ENCODE data around the gene PCDHGA1.
A peak's percentile ranks its signal among the peaks of the same experiment; 100 is the strongest.
"Not testable (repeated sequence)": the region's sequence is repeated elsewhere in the genome, so short reads cannot be mapped to it uniquely, and the experiment has no call there.

PCDHGA1 gene

GRCh38 chr5:141413540-141414069, 83.3 kb downstream of the PCDHGA1 start:
- H3K27ac ChIP-seq (ENCODE audit: insufficient read depth, low read depth, low read length, poor library complexity, severe bottlenecking), result no peak overlapping the region

DNA sequence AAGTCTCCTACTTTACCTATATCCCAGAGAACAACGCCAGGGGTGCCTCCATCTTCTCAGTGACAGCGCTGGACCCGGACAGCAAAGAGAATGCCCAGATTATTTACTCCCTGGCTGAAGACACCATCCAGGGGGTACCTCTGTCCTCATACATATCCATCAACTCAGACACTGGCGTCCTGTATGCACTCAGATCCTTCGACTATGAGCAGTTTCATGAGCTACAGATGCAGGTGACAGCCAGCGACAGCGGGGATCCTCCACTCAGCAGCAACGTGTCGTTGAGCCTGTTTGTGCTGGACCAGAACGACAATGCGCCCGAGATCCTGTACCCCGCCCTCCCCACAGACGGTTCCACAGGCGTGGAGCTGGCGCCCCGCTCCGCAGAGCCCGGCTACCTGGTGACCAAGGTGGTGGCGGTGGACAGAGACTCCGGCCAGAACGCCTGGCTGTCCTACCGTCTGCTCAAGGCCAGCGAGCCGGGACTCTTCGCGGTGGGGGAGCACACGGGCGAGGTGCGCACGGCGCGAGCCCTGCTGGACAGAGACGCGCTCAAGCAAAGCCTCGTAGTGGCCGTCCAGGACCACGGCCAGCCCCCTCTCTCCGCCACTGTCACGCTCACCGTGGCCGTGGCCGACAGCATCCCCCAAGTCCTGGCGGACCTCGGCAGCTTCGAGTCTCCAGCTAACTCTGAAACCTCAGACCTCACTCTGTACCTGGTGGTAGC, 84.4 kb downstream of the PCDHGA1 start:
- not testable (repeated sequence) for H3K4me1 ChIP-seq (ENCODE audit: control insufficient read depth, insufficient read depth, low read length); H3K27ac ChIP-seq (ENCODE audit: insufficient read depth, low read depth, low read length, poor library complexity, severe bottlenecking); H3K4me3 ChIP-seq (ENCODE audit: insufficient read depth, low read depth, low read length); H3K27me3 ChIP-seq (ENCODE audit: control insufficient read depth, insufficient read depth, low read length, poor library complexity, severe bottlenecking)
- 95 to 97% methylated on average over 46 of the region's 46 CpGs for WGBS, 2 experiments
- Histone ChIP-seq H3K9me3 (ENCODE audit: control insufficient read depth, low read length) (peaks cover 11% of the 10 kb centered on the region), H3K36me3 (ENCODE audit: control insufficient read depth, insufficient read depth, low read length) (peaks cover 50% of the 10 kb centered on the region)

More at GRCh38 chr5:141413540-141414069, 83.3 kb downstream of the PCDHGA1 start:
- 60 to 65% methylated on average over 25 of the region's 25 CpGs for WGBS, 2 experiments
- H3K27me3 ChIP-seq (ENCODE audit: control insufficient read depth, insufficient read depth, low read length, poor library complexity, severe bottlenecking), result no peaks in the 10 kb centered on the region
- peaks cover 13% of the 10 kb centered on the region for H3K9me3 ChIP-seq (ENCODE audit: control insufficient read depth, low read length)
- peaks cover 53% of the 10 kb centered on the region for H3K36me3 ChIP-seq (ENCODE audit: control insufficient read depth, insufficient read depth, low read length)
- no peaks in the 10 kb centered on the region for H3K4me1 ChIP-seq (ENCODE audit: control insufficient read depth, insufficient read depth, low read length)
- H3K4me3 ChIP-seq (ENCODE audit: insufficient read depth, low read depth, low read length), result peak overlapping the region; percentile 46

- not testable (repeated sequence) for H3K27me3 ChIP-seq (ENCODE audit: control insufficient read depth, insufficient read depth, low read length, poor library complexity, severe bottlenecking); H3K4me1 ChIP-seq (ENCODE audit: control insufficient read depth, insufficient read depth, low read length); H3K4me3 ChIP-seq (ENCODE audit: insufficient read depth, low read depth, low read length); H3K27ac ChIP-seq (ENCODE audit: insufficient read depth, low read depth, low read length, poor library complexity, severe bottlenecking)
- 96% methylated on average over 24 of the region's 24 CpGs for WGBS, 2 experiments
- Histone ChIP-seq H3K9me3 (ENCODE audit: control insufficient read depth, low read length) (peaks cover 11% of the 10 kb centered on the region), H3K36me3 (ENCODE audit: control insufficient read depth, insufficient read depth, low read length) (peaks cover 48% of the 10 kb centered on the region)
These were observed 84.9 kb downstream of the PCDHGA1 start for GRCh38 chr5:141415275-141415618.

DNA sequence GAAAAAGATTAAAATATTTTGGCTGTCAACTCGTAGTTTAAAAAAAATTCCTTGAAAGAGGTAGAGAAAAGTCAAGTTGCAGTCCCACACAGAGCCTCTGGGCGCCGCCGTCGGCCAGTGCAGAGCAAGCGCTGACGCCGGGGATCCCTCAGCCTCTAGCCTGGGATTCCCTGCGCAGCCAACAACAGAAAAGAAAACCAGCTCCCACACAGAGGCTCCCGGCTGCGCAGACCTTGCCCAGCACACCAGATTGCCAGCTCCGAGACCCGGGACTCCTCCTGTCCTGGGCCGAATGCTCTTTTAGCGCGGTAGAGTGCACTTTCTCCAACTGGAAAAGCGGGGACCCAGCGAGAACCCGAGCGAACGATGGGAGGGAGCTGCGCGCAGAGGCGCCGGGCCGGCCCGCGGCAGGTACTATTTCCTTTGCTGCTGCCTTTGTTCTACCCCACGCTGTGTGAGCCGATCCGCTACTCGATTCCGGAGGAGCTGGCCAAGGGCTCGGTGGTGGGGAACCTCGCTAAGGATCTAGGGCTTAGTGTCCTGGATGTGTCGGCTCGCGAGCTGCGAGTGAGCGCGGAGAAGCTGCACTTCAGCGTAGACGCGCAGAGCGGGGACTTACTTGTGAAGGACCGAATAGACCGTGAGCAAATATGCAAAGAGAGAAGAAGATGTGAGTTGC, 87.3 kb downstream of the PCDHGA1 start, which contains the start of gene PCDHGB7:
TSS of gene PCDHGB7 (plus strand) at position 184 of the 679 bp plus-strand sequence. CDS start at position 367, 183 bp downstream.
- WGBS, 2 experiments, result 54 to 60% methylated on average over 45 to 46 of the region's 47 CpGs
- H3K27me3 ChIP-seq (ENCODE audit: control insufficient read depth, insufficient read depth, low read length, poor library complexity, severe bottlenecking); H3K4me1 ChIP-seq (ENCODE audit: control insufficient read depth, insufficient read depth, low read length); H3K27ac ChIP-seq (ENCODE audit: insufficient read depth, low read depth, low read length, poor library complexity, severe bottlenecking): not testable (repeated sequence)
- Histone ChIP-seq H3K4me3 (ENCODE audit: insufficient read depth, low read depth, low read length) (peak within 1 kb of the TSS; percentile 24), H3K9me3 (ENCODE audit: control insufficient read depth, low read length) (peaks cover 22% of the 10 kb centered on the region), H3K36me3 (ENCODE audit: control insufficient read depth, insufficient read depth, low read length) (peaks cover 64% of the 10 kb centered on the region)

- Histone ChIP-seq H3K27me3 (ENCODE audit: control insufficient read depth, insufficient read depth, low read length, poor library complexity, severe bottlenecking) (no peaks in the 10 kb centered on the region), H3K9me3 (ENCODE audit: control insufficient read depth, low read length) (peaks cover 22% of the 10 kb centered on the region), H3K36me3 (ENCODE audit: control insufficient read depth, insufficient read depth, low read length) (peaks cover 58% of the 10 kb centered on the region), H3K4me3 (ENCODE audit: insufficient read depth, low read depth, low read length) (no peak overlapping the region), H3K27ac (ENCODE audit: insufficient read depth, low read depth, low read length, poor library complexity, severe bottlenecking) (no peak overlapping the region), H3K4me1 (ENCODE audit: control insufficient read depth, insufficient read depth, low read length) (no peaks in the 10 kb centered on the region)
- WGBS, 2 experiments, result 96 to 97% methylated on average over 74 of the region's 74 CpGs
These were observed 89.0 kb downstream of the PCDHGA1 start for GRCh38 chr5:141419074-141419880.

DNA sequence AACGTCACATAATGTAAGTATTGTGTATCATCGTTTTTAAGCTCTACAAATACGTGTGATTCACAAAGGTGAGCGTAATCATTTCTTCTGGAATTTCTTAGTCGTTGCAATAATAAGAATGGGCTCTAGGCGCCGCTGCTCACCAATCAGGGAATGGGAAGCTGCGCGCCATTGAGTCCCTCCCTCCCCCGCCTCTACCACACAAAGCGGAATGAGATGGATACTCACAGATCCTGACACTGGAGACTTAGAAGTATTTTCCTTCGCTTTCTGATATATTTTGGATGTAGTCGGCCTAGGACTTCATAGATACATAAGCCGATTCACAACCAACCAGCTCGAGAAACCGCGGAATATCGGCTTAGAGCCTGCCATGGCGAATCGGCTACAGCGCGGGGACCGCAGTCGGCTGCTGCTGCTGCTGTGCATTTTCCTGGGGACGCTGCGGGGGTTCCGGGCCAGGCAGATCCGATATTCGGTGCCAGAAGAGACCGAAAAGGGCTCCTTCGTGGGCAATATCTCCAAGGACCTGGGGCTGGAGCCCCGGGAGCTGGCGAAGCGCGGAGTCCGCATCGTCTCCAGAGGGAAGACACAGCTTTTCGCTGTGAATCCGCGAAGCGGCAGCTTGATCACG, 90.7 kb downstream of the PCDHGA1 start, which contains the start of gene PCDHGA11:
TSS of gene PCDHGA11 (plus strand) at position 197 of the 634 bp plus-strand sequence. CDS start at position 374, 177 bp downstream.
- Histone ChIP-seq H3K9me3 (ENCODE audit: control insufficient read depth, low read length) (peaks cover 20% of the 10 kb centered on the region), H3K4me3 (ENCODE audit: insufficient read depth, low read depth, low read length) (no peak within 1 kb of the TSS), H3K36me3 (ENCODE audit: control insufficient read depth, insufficient read depth, low read length) (peaks cover 46% of the 10 kb centered on the region), H3K27me3 (ENCODE audit: control insufficient read depth, insufficient read depth, low read length, poor library complexity, severe bottlenecking) (no peaks in the 10 kb centered on the region), H3K27ac (ENCODE audit: insufficient read depth, low read depth, low read length, poor library complexity, severe bottlenecking) (no peak within 1 kb of the TSS), H3K4me1 (ENCODE audit: control insufficient read depth, insufficient read depth, low read length) (no peaks in the 10 kb centered on the region)
- 91 to 92% methylated on average over 42 of the region's 42 CpGs for WGBS, 2 experiments

GRCh38 chr5:141421489-141421855, 91.2 kb downstream of the PCDHGA1 start:
- Histone ChIP-seq H3K9me3 (ENCODE audit: control insufficient read depth, low read length) (peaks cover 20% of the 10 kb centered on the region), H3K4me3 (ENCODE audit: insufficient read depth, low read depth, low read length) (no peak overlapping the region), H3K36me3 (ENCODE audit: control insufficient read depth, insufficient read depth, low read length) (peaks cover 47% of the 10 kb centered on the region), H3K27me3 (ENCODE audit: control insufficient read depth, insufficient read depth, low read length, poor library complexity, severe bottlenecking) (no peaks in the 10 kb centered on the region), H3K27ac (ENCODE audit: insufficient read depth, low read depth, low read length, poor library complexity, severe bottlenecking) (no peak overlapping the region), H3K4me1 (ENCODE audit: control insufficient read depth, insufficient read depth, low read length) (no peaks in the 10 kb centered on the region)
- 94% methylated on average over 13 of the region's 13 CpGs for WGBS, 2 experiments

DNA sequence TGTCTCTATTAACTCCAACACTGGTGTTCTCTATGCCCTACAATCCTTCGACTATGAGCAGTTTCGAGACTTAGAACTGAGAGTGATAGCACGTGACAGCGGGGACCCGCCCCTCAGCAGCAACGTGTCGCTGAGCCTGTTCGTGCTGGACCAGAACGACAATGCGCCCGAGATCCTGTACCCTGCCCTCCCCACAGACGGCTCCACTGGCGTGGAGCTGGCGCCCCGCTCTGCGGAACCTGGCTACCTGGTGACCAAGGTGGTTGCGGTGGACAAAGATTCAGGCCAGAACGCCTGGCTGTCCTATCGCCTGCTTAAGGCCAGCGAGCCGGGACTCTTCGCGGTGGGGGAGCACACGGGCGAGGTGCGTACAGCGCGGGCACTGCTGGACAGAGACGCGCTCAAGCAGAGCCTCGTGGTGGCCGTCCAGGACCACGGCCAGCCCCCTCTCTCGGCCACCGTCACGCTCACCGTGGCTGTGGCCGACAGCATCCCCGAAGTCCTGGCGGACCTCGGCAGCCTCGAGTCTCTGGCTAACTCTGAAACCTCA, 92.5 kb downstream of the PCDHGA1 start:
- WGBS, 2 experiments, result 97 to 98% methylated on average over 42 of the region's 42 CpGs
- peaks cover 57% of the 10 kb centered on the region for H3K36me3 ChIP-seq (ENCODE audit: control insufficient read depth, insufficient read depth, low read length)
- H3K27ac ChIP-seq (ENCODE audit: insufficient read depth, low read depth, low read length, poor library complexity, severe bottlenecking), result no peak overlapping the region
- no peaks in the 10 kb centered on the region for H3K27me3 ChIP-seq (ENCODE audit: control insufficient read depth, insufficient read depth, low read length, poor library complexity, severe bottlenecking)
- peaks cover 29% of the 10 kb centered on the region for H3K9me3 ChIP-seq (ENCODE audit: control insufficient read depth, low read length)
- no peaks in the 10 kb centered on the region for H3K4me1 ChIP-seq (ENCODE audit: control insufficient read depth, insufficient read depth, low read length)
- H3K4me3 ChIP-seq (ENCODE audit: insufficient read depth, low read depth, low read length), result no peak overlapping the region

GRCh38 chr5:141427783-141428426, 97.6 kb downstream of the PCDHGA1 start:
- H3K9me3 ChIP-seq (ENCODE audit: control insufficient read depth, low read length), result peaks cover 20% of the 10 kb centered on the region
- no peak overlapping the region for H3K4me3 ChIP-seq (ENCODE audit: insufficient read depth, low read depth, low read length)
- no peaks in the 10 kb centered on the region for H3K27me3 ChIP-seq (ENCODE audit: control insufficient read depth, insufficient read depth, low read length, poor library complexity, severe bottlenecking)
- H3K27ac ChIP-seq (ENCODE audit: insufficient read depth, low read depth, low read length, poor library complexity, severe bottlenecking), result no peak overlapping the region
- no peaks in the 10 kb centered on the region for H3K4me1 ChIP-seq (ENCODE audit: control insufficient read depth, insufficient read depth, low read length)
- H3K36me3 ChIP-seq (ENCODE audit: control insufficient read depth, insufficient read depth, low read length), result peaks cover 49% of the 10 kb centered on the region
- 97 to 98% methylated on average over 53 of the region's 53 CpGs for WGBS, 2 experiments

Data from ectodermal cell (in vitro differentiated cells).